Tongue (tissue), 2 donors: ENCODE data around the gene BAK1. TPM values are rescaled to one million over a fixed set of nuclear protein-coding genes. Genes with fewer than 3 reads are reported as not detected.

Experiments
- DNase-seq: peaks from one replicate; pipeline ENCODE4 v3.0.0-alpha.2; 2015
- total RNA-seq: library from RNA; depleted of rRNA; stranded (reverse); fragments of >200 nt; gene quantifications from one replicate; pipeline ENCODE4 v1.2.3, GENCODE V29; 2014

The BAK1 gene
- total RNA-seq: 15.7 TPM

GRCh38 chr6:33579828-33580714 lies at the start of gene BAK1:
Gene BAK1 (minus strand): TSS chr6:33580276. CDS start chr6:33577604, 2,672 bp downstream.
- DNase-seq: peak; percentile 95

- no peak for DNase-seq
Measured at GRCh38 chr6:33628401-33628964, 48.4 kb upstream of the BAK1 start.

DNA sequence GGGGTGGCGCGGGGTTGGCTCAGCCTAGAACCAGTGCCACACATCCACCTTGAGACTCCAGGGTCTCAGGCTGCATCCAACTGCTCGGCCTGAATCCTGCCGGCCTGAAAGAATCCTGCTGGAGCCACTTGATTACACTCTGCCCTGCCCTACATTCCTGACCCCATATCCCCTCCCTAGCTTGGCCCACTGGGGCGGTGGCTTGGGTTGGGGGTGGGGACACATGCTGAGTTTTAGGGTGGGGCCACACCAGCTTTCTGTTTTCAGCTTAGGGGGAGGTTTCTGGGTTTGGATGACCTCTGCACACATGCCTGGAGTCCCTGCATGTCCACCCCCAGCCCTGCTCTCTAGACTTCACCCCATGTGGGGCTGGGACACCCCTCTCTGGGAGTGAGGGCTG lies 47.8 kb upstream of the BAK1 start:
- DNase-seq: no peak

GRCh38 chr6:33624856-33625255 lies 44.8 kb upstream of the BAK1 start:
- no peak for DNase-seq

- peak; percentile 54 for DNase-seq
Measured at GRCh38 chr6:33623895-33624381, 43.9 kb upstream of the BAK1 start.

DNA sequence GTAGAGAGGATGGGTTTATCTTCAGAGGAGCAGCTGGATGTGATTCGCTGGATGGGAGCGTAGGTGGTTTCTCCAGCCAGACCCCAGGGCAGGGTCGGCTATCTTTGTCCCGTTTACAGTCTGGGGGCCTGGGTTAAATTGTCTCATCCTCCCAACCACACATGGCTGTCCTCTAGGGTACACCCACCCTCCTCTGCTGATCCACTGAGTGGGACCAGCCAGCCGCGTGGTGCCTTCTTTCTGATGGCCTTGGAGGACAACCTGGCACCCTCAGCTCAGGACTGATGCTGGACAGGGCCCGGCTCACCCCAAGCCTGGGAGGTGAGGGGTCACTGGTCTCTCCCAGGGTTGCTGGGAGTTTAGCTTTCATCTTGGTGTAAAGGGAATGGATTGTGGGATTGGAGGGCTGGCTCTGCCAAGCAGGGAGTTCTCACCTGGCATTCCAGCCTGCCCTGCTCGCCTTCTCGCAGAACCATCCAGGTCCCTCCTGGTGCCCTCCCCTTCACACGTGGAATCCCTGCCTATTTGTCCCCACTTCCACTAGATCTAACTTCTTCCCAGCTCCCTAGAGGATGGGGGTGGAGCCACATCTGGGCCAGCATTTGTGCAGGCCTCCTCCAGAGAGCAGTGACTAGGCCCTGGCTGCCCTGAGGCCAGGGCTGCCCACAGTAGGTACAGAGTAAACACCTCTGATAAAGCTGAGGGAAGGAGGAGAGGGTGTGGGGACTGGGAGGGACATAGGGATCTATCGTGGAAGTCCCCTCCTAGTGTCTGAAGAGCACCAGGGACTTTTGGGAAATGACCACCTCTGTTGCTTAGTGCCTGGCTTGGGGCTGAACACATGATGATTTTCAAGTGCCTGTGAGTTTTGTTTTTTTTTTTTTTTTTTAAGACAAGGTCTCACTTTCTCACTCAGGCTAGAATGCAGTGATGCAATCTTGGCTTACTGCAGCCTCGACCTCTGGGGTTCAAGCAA lies 42.7 kb upstream of the BAK1 start:
- DNase-seq: no peak

GRCh38 chr6:33621711-33622388 lies 41.8 kb upstream of the BAK1 start:
- peak; percentile 54 for DNase-seq

GRCh38 chr6:33620856-33621710 lies 41.0 kb upstream of the BAK1 start, which contains the start of gene ITPR3:
Gene ITPR3 (plus strand): TSS chr6:33621322. CDS start chr6:33621603, 281 bp downstream.
- peak; percentile 48 for DNase-seq

DNA sequence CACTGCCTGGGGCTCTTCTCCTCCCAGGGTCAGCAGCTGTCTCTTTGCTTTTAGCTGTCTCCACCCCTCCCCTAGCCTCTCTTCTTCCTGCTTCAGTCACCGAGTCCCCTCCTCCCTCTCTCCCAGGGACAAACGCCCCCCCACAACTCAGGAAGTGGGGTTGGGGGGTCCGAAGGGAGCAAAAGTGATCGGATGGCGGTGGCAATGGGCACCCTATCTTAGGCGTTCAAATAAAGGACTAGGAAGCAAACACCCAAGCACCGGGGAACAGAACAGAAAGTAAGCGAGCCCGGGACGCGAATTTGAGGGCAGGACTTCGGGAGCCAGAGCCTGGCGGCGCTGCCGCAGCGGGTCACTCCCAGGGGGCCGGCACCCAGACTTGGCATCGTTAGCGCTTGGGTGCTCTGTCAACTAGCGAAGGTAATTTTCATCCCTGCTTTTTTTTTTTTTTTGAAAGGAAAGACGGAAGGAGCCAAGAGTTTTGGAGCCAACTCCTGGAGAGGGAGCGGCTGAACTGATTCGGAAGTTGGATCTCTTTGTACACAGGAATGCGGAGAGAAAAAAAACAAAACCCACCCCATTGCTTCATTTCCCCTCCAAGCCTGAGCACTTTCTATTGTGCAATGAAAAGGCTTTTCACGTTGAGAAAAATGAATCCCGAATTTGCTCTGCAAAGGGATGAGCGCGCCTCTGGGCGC lies 40.2 kb upstream of the BAK1 start:
- peak; percentile 64 for DNase-seq

DNA sequence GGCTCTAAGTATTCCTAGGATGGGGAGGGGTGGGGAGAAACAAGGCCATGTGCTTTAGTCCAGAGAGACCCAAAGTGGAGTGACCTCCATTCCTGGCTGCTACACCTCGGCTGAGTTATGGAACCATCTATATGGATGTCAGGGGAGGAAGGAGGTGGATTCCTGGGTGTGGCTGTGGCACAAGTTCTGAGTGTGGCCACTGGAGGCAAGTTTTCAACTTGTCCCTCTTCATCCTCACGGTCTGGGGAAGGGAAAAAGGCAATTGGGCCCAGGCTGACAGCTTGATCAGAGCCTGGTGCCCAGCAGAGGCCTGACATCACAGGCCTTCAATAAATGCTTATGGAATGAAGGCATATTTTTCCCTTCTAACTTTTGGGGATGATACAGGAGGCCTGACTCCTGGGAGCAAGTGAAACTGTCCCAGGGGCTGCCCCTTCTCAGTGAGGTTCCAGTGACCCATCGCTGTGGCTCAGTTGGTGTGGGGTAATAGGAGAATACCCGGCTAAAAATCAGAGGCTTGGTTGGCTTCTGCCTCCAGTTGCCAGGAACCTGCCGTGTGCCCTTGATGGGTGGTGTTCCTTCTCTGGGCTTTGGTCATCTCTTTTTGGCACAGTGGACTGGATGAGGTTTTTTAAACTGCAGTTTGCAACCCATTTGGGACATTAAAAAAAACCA lies 39.2 kb upstream of the BAK1 start:
- DNase-seq: no peak

- DNase-seq: no peak
Measured at GRCh38 chr6:33616913-33617312, 36.8 kb upstream of the BAK1 start.

- no peak for DNase-seq
Measured at GRCh38 chr6:33616113-33616512, 36.0 kb upstream of the BAK1 start.

- no peak for DNase-seq
Measured at GRCh38 chr6:33613795-33614168, 33.7 kb upstream of the BAK1 start.

DNA sequence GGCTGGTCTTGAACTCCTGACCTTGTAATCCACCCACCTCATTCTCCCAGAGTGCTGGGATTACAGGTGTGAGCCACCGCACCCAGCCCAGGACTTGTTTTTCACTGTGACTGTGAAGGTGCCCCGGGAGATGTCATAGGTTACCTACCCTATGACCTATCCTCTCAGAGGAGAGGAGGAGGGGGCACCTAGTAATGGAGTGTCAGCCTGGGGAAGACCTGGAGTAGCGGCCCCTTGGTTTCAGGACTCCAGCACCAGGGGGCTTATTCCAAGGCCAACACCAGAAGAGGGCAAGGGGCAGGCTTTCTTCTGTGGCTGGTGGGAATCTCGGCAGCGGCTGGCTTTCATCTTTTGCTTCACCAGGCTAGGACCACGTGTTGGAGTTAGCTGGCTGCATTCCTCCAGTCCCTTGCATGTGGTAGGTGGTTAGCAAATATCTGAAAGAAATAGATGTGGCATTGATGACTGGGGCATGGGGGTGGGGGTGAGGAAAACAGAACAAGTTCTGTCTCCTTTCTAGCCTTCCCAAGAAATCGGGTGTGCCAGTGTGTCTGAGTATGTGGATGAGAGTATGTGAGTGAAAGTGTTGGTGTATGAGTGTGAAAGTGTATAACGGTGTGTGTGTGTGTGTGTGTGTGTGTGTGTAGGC lies 33.2 kb upstream of the BAK1 start:
- DNase-seq: peak; percentile 42

GRCh38 chr6:33610779-33611732 lies 31.0 kb upstream of the BAK1 start:
- peak; percentile 59 for DNase-seq

DNA sequence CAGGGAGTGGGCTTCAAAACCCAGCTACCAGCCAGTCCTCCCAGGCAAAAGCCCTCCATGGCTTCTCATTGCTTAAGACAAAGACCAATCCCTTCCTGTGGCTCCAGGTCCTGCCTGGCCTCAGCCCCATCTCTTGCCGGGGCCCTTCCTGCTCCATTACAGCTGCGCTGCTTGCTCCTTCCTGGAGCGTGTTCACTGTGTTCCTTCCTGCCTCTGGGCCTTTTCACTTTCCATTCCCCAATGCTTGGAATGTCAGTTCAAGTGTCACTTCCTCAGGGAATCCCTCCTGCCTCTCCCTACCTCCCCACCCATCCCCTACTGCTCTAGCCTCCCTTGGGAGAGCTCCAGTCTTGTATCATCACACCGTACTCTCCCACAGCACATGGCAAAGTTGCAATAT lies 30.0 kb upstream of the BAK1 start:
- no peak for DNase-seq

DNA sequence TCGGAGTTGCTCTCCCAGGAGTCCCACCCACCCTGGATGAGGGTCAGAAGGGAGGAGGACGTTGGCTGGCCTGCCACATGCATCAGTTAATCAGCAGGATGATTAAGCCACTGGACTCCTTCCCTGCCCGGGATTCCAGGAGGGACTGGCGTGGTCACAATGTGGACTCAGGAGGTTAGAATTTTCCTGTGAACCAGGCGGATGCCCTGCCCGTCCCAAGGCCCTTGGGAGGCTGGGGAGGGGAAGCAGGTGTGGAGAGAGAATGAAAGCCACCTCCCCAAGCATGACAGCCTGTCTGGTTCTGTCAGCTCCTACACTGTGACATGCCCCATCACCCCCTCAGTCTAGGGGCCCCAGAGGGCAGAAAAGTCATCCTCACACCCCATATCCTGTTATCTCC lies 29.5 kb upstream of the BAK1 start:
- no peak for DNase-seq

DNA sequence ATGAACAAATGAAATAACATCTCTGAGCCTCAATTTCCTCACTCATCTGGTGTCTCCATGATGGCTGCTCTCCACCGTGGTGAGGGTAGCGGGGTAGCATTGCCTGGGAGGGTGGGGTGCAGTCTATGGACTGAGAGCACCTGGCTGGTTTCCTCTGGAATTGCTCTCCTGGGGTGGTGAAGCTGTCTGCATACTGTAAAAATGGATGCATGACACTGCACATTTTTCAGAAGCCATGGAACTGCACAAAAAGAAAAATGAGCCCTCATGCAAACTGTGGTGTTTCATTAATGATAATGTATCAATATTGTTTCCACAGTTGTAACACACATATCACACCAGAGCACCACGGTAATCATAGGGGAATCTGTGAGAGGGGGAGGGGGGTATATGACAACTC lies 28.9 kb upstream of the BAK1 start:
- DNase-seq: no peak
